ENCODE data around the gene PHLPP1. TPM values are rescaled to one million over a fixed set of nuclear protein-coding genes. Genes with fewer than 3 reads are reported as not detected.
A peak's percentile ranks its signal among the peaks of the same experiment; 100 is the strongest.

The PHLPP1 gene
- total RNA-seq, 1 donor from 2014 or later, result 21.2 TPM

DNA sequence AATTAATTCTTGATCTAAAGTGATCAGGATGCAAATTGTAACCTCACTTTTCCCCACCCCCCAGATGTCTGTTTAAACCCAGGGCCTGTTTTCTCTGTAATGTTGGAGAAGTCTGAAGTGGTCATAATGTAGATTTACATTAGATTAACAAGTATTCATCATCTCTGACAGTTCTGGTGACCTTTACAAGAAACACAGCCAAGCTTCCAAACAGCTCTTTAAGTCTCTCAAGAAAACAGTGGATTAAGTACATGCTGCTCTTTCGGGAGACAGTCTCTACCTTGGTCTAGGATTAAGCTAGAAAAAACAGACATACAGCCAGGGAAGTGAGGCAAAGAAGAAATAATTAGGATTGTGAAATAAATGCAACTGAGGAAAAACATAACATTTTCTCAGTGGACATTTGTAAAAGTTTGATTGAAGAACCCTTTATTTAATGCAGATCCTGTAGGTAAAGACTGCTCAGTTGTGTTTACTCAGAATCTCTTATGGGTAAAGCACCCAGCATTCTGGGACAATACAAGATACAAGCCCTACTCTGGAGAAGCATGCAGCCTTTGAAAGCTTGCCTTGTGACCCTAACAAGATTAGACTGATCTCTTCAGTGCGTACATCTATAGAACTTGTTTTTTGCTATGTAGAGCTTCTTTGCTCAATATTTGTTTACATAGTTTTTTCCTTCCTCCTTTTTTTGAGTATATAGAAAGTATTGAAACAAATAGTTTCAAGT is 203.9 kb downstream of the PHLPP1 start:
- Mint-ChIP-seq H3K9me3 (no peaks in the 10 kb centered on the region), H3K4me1 (peaks cover 8% of the 10 kb centered on the region), H3K27ac (peak overlapping the region; percentile 77)

DNA sequence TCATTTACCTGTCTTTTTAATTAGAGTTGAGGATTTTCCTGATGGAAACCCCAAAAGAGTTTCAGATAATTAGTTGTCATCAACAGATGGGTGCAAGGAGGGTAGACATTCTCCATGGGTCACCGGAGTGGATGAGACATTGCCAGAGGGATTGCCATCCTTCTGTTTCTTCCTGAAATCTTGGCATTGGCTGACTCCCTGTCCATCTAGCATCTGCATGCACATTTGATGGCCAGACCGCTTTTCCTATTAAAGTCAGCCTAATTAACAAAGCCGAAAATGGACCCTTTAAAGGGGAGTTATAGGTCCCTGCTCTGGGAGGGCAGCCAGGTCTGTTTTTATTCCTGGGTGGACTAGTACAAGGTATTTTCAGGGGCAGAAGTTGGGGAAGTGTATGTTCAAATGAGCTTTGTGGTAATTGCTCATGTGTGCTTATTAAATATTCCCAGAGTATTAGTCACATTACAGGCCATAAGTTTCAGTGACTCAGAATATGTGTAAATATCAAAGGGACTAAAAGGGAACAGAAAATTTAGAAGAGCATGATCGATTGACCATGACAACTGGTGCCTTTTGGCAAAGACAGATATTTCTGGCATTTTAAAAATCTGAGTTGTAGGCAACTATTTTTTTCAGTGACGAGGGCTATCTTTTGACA is 209.8 kb downstream of the PHLPP1 start:
- Mint-ChIP-seq H3K4me1 (peaks cover 2% of the 10 kb centered on the region), H3K9me3 (peaks cover 12% of the 10 kb centered on the region), H3K27me3 (ENCODE audit: low read depth) (no peaks in the 10 kb centered on the region), H3K36me3 (peaks cover 37% of the 10 kb centered on the region), H3K4me3 (no peak overlapping the region), H3K27ac (no peak overlapping the region)
- DNase-seq (ENCODE audit: low spot score in 2 of 2, unreplicated experiment in 2 of 2), result no peak
- TF ChIP-seq, protein P1, sequence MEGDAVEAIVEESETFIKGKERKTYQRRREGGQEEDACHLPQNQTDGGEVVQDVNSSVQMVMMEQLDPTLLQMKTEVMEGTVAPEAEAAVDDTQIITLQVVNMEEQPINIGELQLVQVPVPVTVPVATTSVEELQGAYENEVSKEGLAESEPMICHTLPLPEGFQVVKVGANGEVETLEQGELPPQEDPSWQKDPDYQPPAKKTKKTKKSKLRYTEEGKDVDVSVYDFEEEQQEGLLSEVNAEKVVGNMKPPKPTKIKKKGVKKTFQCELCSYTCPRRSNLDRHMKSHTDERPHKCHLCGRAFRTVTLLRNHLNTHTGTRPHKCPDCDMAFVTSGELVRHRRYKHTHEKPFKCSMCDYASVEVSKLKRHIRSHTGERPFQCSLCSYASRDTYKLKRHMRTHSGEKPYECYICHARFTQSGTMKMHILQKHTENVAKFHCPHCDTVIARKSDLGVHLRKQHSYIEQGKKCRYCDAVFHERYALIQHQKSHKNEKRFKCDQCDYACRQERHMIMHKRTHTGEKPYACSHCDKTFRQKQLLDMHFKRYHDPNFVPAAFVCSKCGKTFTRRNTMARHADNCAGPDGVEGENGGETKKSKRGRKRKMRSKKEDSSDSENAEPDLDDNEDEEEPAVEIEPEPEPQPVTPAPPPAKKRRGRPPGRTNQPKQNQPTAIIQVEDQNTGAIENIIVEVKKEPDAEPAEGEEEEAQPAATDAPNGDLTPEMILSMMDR (IDR thresholded peaks at IDR 0.05; ENCODE audit: unreplicated experiment), result no peak

More for the DNA sequence above, 203.9 kb downstream of the PHLPP1 start:
- H3K4me3 Mint-ChIP-seq, result no peak overlapping the region
- DNase-seq (ENCODE audit: low spot score in 2 of 2, unreplicated experiment in 2 of 2), result no peak
- TF ChIP-seq, protein P1 (IDR thresholded peaks at IDR 0.05; ENCODE audit: unreplicated experiment), result no peak
- H3K27me3 Mint-ChIP-seq (ENCODE audit: low read depth), result no peaks in the 10 kb centered on the region
- peaks cover 28% of the 10 kb centered on the region for H3K36me3 Mint-ChIP-seq

DNA sequence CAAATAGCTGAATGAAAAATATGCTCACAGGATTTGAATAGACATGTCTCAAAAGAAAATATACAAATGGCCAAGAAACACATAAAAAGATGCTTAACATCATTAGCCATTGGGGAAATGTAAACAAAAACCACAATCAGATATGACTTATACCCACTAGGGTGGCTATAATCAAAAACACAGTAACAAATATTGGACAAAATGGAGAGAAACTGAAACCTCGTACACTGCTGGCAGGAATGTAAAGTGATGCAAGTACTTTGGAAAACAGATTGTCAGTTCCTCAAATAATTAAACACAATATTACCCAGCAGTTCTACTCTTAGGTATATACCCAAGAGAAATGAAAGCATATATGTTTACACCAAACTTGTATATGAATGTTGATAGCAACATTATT is 213.0 kb downstream of the PHLPP1 start:
- H3K9me3 Mint-ChIP-seq, result peaks cover 38% of the 10 kb centered on the region
- H3K27me3 Mint-ChIP-seq (ENCODE audit: low read depth), result no peaks in the 10 kb centered on the region
- H3K4me1 Mint-ChIP-seq, result no peaks in the 10 kb centered on the region
- H3K36me3 Mint-ChIP-seq, result peaks cover 46% of the 10 kb centered on the region
- no peak overlapping the region for H3K27ac Mint-ChIP-seq
- H3K4me3 Mint-ChIP-seq, result no peak overlapping the region
- TF ChIP-seq, protein P1 (IDR thresholded peaks at IDR 0.05; ENCODE audit: unreplicated experiment), result no peak
- DNase-seq (ENCODE audit: low spot score in 2 of 2, unreplicated experiment in 2 of 2), result no peak

DNA sequence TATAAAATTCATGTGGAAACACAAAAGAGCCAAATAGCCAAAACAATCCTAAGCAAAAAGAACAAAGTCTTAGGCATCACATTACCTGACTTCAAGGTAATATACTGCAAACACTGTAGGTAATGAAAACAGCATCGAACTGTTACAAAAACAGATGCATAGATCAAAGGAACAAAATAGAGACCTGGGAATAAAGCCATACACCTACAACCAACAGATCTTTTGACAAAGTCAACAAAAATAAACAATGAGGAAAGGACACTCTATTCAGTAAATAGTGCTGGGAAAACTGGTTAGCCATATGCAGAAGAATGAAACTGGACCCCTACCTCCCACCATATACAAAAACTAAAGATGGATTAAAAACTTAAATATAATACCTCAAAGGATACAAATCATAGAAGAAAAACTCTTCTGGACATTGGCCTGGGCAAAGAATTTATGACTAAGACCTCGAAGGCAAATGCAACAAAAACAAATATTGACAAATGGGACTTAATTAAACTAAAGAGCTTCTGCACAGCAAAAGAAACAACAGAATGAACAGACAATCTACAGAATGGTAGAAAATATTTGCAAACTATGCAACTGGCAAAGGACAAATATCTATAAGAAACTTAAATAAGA is 218.0 kb downstream of the PHLPP1 start:
- Mint-ChIP-seq H3K4me3 (no peak overlapping the region), H3K27ac (no peak overlapping the region), H3K27me3 (ENCODE audit: low read depth) (no peaks in the 10 kb centered on the region), H3K9me3 (peaks cover 41% of the 10 kb centered on the region), H3K36me3 (peaks cover 28% of the 10 kb centered on the region), H3K4me1 (peaks cover 25% of the 10 kb centered on the region)
- no peak for DNase-seq (ENCODE audit: low spot score in 2 of 2, unreplicated experiment in 2 of 2)
- TF ChIP-seq, protein P1 (IDR thresholded peaks at IDR 0.05; ENCODE audit: unreplicated experiment), result no peak

DNA sequence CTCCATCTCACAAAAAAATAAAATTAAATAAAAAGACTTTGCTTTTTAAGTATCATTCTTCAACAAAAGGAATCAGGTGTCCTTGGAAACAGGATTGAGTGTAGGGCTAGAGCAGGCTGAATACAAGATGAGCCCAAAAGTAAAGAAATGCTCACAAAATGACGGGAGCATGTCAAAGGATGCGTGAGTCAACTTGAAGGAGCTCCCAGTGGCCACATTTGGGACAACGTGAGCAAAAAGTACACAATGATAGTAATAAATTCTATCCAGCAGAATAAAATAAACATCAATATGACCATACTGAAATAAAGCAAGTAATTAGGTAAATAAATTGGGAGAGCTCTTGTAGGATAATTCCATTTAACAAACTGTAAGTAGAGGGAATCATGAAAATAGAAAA is 220.7 kb downstream of the PHLPP1 start:
- Mint-ChIP-seq H3K27me3 (ENCODE audit: low read depth) (no peaks in the 10 kb centered on the region), H3K9me3 (peaks cover 30% of the 10 kb centered on the region), H3K4me1 (peaks cover 33% of the 10 kb centered on the region), H3K36me3 (peaks cover 20% of the 10 kb centered on the region), H3K4me3 (no peak overlapping the region), H3K27ac (no peak overlapping the region)
- TF ChIP-seq, protein P1 (IDR thresholded peaks at IDR 0.05; ENCODE audit: unreplicated experiment), result no peak
- DNase-seq (ENCODE audit: low spot score in 2 of 2, unreplicated experiment in 2 of 2), result no peak

Measured in mesothelial cell of epicardium (in vitro differentiated cells).